Anterior cingulate cortex (tissue), 58 donors: Measurements from ENCODE around the gene OR1J1.

ENCODE experiments used
- DNase-seq, 58 donors: peaks; one replicate each; lab custom pipeline; 2025; lab: John Stamatoyannopoulos, UW

OR1J1 gene

DNA sequence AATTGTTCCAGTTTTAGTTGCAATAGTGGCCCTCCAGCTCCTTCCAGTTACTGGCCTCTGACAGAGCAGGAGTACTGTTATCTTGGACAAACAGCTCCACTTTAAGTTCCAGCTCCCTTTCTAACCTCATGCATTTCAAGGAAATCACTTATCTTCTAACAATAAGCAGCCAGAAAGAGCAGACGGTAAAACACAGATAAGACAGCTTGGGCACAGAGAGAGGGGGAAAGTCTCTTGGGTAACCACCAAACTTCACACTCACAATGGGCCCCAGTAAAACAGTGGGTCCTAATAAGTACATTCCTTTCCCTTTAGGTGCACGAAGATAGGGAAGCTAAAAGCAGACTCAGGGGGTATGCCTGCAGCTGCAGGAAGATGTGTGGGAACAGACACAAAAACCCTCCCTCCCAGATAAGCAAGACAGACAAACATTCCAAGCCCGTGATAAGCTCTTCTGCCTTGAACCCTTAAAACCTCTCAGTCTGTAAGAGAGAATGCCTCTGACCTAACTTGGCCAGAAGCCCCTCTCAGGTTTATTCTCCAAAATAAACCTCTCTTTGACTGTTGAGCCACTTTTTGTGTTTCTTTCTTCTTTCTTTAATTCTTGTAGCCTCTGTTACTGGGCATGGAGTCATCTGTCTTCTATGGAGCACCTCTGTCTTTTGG lies 30.8 kb downstream of the OR1J1 start:
- DNase-seq, result no peak

DNA sequence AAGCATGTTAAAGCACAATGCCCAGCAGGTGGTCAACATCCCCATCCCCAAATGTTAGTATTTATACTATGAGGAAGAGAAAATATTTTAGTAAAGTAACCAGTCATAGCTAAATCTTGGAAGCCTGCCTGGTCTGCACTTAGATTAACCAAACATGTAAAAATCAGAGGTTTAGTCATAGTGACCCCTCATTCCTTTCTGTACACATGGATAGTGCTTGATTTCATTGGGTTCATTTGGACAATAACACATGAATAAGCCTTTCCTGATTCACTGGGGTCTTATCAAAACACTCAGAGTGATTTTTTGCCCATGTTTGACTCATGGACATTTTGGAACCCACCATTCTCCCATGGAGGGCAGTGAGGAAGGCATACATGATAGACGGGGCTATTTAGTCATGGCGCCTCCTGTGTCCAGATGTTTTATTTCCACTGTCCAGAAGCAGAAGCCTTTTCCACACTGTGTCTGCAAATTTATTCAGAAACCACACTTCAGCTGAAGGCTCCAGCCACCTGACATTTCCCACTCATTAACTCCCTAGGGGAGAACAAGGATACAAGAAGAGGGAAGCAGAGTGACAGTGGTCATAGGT lies 32.5 kb downstream of the OR1J1 start:
- no peak for DNase-seq

DNA sequence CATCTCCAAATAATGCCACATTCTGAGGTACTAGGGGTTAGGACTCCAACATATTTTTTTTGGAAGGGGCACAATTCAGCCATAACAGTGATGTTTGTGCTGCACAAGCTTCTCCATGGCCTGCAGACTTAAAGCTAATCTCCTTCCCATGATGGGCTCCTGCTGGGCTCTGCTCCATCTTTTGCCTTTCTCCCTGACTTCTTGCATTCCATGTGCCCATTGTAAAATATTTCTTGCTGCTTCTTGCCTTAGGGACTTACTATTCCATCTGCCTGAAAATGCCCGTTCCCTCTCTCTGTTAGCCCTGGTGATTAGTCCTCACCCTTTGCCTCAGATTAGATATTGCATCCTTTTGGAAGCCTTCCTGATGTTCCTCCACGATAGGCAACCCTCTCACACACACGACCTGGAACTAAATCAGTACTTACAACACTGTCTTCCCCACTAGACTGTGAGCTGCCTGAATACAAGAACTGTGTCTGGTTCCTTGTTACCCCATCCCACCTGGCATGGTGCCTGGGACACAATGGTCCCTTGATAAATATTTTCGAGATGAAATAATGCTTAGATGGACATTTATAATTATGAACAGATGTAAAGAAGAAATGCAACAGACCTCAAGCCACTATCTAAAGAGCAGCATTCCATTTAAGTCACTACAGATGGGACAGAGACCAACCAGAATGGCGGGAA lies 33.5 kb downstream of the OR1J1 start:
- no peak for DNase-seq

- DNase-seq, result no peak
These were observed 35.2 kb downstream of the OR1J1 start for GRCh38 chr9:122442568-122442967.
